MCF 10A (cell line): ENCODE measurements around the gene GALR3. TPM values are rescaled to one million over a fixed set of nuclear protein-coding genes. Genes with fewer than 3 reads are reported as not detected.

ENCODE experiments used
- BruUV-seq: library from RNA; stranded (reverse); fragments of 400-500 nt; replicated peaks from 2 replicates; lab custom pipeline; 2021; lab: Mats Ljungman, UMichigan
- CTCF ChIA-PET: fragments of 300-600 bp; sonication (Branson Sonifier 250); formaldehyde crosslinking; extraction: SDS; loops from one replicate; lab custom pipeline; 2021; ENCODE audit warnings: antibody characterized with exemption, inconsistent platforms; lab: Yijun Ruan, JAX
- POLR2A ChIA-PET: fragments of 300-600, 350-650 bp; sonication (Branson Sonifier 250); formaldehyde crosslinking; extraction: SDS; loops from one replicate; lab custom pipeline; 2020; ENCODE audit warnings: antibody characterized with exemption, inconsistent platforms; lab: Yijun Ruan, JAX
- DNase-seq: peaks from one replicate; pipeline ENCODE4 v3.0.0-alpha.2; 2018; ENCODE audit not compliant: unreplicated experiment
- H3K27ac Mint-ChIP-seq: one replicate; pipeline ENCODE4 v1.8.0; 2022; ENCODE audit warnings: mild to moderate bottlenecking, low read depth, mixed read lengths; ENCODE audit not compliant: unreplicated experiment
- H3K27me3 Mint-ChIP-seq: one replicate; pipeline ENCODE4 v1.8.0; 2022; ENCODE audit warnings: mixed read lengths; ENCODE audit not compliant: insufficient read depth, unreplicated experiment
- H3K36me3 Mint-ChIP-seq: one replicate; pipeline ENCODE4 v1.8.0; 2022; ENCODE audit warnings: mild to moderate bottlenecking, moderate library complexity, mixed read lengths; ENCODE audit not compliant: insufficient read depth, unreplicated experiment
- H3K4me1 Mint-ChIP-seq: one replicate; pipeline ENCODE4 v1.8.0; 2022; ENCODE audit warnings: mixed read lengths; ENCODE audit not compliant: insufficient read depth, unreplicated experiment
- H3K4me3 Mint-ChIP-seq: one replicate; pipeline ENCODE4 v1.8.0; 2022; ENCODE audit warnings: mild to moderate bottlenecking, moderate library complexity, mixed read lengths; ENCODE audit not compliant: unreplicated experiment
- H3K9me3 Mint-ChIP-seq: one replicate; pipeline ENCODE4 v1.8.0; 2022; ENCODE audit warnings: mixed read lengths; ENCODE audit not compliant: unreplicated experiment
- CTCF ChIP-seq: fragments of 200-600 bp; IDR thresholded peaks from one replicate; pipeline ENCODE4 v1.8.0; 2022; ENCODE audit warnings: antibody characterized with exemption, mild to moderate bottlenecking; ENCODE audit not compliant: unreplicated experiment
- intact Hi-C: fragments of 100-400 bp; cut with micrococcal nuclease; formaldehyde crosslinking; loops from 2 replicates; pipeline ENCODE4 v1.14.1; 2022
- total RNA-seq: library from RNA; stranded (reverse); gene quantifications from 2 replicates; pipeline ENCODE4 v1.2.3, GENCODE V29; 2022

GALR3 gene
- total RNA-seq, 1 experiment from 2014 or later = 0.26 TPM

DNA sequence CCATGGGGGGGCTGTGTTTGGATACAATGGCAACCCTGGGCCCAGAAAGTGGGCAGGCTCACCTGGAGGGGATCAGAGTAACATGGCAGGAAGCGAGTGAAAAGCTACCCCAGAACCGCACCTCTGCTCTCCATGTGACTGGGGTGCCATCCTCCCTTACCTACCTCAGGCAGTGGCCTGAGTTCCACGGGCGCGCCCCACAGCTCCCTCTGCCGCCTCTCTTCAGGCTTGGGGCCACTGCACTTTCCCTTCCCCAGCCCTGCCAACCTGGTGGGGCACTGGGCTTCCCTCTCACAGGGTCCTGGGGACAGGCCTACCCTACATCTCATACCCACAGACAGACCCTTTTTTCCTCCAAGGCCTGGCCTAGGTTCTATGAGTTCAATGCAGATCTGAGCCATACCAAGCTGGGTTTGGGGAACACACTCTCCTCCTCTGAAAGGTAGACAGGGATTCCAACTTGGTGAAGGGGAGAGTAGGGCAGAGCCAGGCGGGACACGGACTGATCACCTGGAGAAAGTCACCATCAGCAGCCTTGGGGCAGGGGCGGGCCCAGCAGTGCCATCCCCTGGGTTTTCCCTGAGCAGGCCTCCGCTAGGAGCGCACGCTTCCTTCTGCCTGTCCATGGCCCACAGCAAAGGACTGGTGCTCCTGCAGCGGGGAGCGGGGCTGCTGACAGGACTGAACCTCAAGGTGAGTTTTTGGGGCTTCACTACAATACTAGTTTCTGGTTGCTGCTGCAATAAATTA is 7.1 kb downstream of the GALR3 start:
- no peaks in the 10 kb centered on the region for H3K9me3 Mint-ChIP-seq
- no peaks in the 10 kb centered on the region for H3K4me1 Mint-ChIP-seq
- intact Hi-C loops = no loop called here
- no peaks in the 10 kb centered on the region for H3K27me3 Mint-ChIP-seq
- TF ChIP-seq CTCF = no peak
- POLR2A ChIA-PET = interaction anchor here (0.8 to 1.3 kb wide), 3 partner anchors 12 to 97 kb away, joined by 3 to 4 read pairs (median 4); partner anchors contain the start of gene EIF3L
- CTCF ChIA-PET = interaction anchor here (0.6 to 3.0 kb wide), 3 partner anchors 12 to 59 kb away, joined by 3 to 15 read pairs (median 4); no protein-coding TSS in a partner anchor
- peaks cover 41% of the 10 kb centered on the region for H3K36me3 Mint-ChIP-seq
- no peak overlapping the region for H3K4me3 Mint-ChIP-seq
- DNase-seq = no peak
- no TSS peak for BruUV-seq
- H3K27ac Mint-ChIP-seq = no peak overlapping the region

GRCh38 chr22:37831472-37831871 is 8.3 kb downstream of the GALR3 start:
- Mint-ChIP-seq H3K4me3 (no peak overlapping the region), H3K9me3 (no peaks in the 10 kb centered on the region), H3K27ac (no peak overlapping the region), H3K4me1 (no peaks in the 10 kb centered on the region), H3K36me3 (peaks cover 50% of the 10 kb centered on the region), H3K27me3 (no peaks in the 10 kb centered on the region)
- TF ChIP-seq CTCF = no peak
- CTCF ChIA-PET = interaction anchor here (5.6 kb wide), 1 partner anchor 13 kb away, joined by 27 read pairs; no protein-coding TSS in a partner anchor
- BruUV-seq = no TSS peak
- intact Hi-C loops = no loop called here
- no peak for DNase-seq
- POLR2A ChIA-PET = no interaction called here

GRCh38 chr22:37832022-37832857 is 9.1 kb downstream of the GALR3 start:
- no peak overlapping the region for H3K27ac Mint-ChIP-seq
- peaks cover 52% of the 10 kb centered on the region for H3K36me3 Mint-ChIP-seq
- H3K9me3 Mint-ChIP-seq = no peaks in the 10 kb centered on the region
- no peak for TF ChIP-seq CTCF
- H3K4me3 Mint-ChIP-seq = no peak overlapping the region
- no peaks in the 10 kb centered on the region for H3K27me3 Mint-ChIP-seq
- intact Hi-C loops = no loop called here
- ChIA-PET CTCF (interaction anchor here (5.6 kb wide), 1 partner anchor 14 kb away, joined by 27 read pairs; no protein-coding TSS in a partner anchor), POLR2A (interaction anchor here (0.6 kb wide), 1 partner anchor 9 kb away, joined by 3 read pairs; no protein-coding TSS in a partner anchor)
- H3K4me1 Mint-ChIP-seq = no peaks in the 10 kb centered on the region
- DNase-seq = no peak
- no TSS peak for BruUV-seq
